Measurements from ENCODE around the gene NDRG3.

NDRG3 gene

GRCh38 chr20:36604952-36605398 lies 140.9 kb downstream of the NDRG3 start:
- no peaks in the 10 kb centered on the region for H3K27me3 Mint-ChIP-seq
- H3K9me3 Mint-ChIP-seq (ENCODE audit: low read depth), result no peaks in the 10 kb centered on the region
- peak overlapping the region; percentile 95 for H3K4me3 Mint-ChIP-seq
- peak overlapping the region; percentile 93 for H3K27ac Mint-ChIP-seq
- H3K4me1 Mint-ChIP-seq (ENCODE audit: low read depth), result peaks cover 26% of the 10 kb centered on the region
- no peaks in the 10 kb centered on the region for H3K36me3 Mint-ChIP-seq
